Karpas-422 (cell line): ENCODE results near the gene SSBP2. TPM values are rescaled to one million over a fixed set of nuclear protein-coding genes. Genes with fewer than 3 reads are reported as not detected.

Source experiments
- DNase-seq: peaks from one replicate; pipeline ENCODE4 v3.0.0-alpha.2; 2015
- H2AFZ ChIP-seq: fragments of 200-600 bp; sonication (generic); 2 replicates; pipeline ENCODE4 v1.6.1; 2014; ENCODE audit warnings: antibody characterized with exemption, low read length, mixed read lengths
- H3K27ac ChIP-seq: fragments of 200-600 bp; sonication (generic); 2 replicates; pipeline ENCODE4 v1.5.1; 2014; ENCODE audit warnings: mild to moderate bottlenecking, low read length, moderate library complexity
- H3K27me3 ChIP-seq: fragments of 200-600 bp; sonication (generic); 2 replicates; pipeline ENCODE4 v1.6.1; 2014; ENCODE audit warnings: low read length, mixed read lengths
- H3K36me3 ChIP-seq: fragments of 200-600 bp; sonication (generic); 2 replicates; pipeline ENCODE4 v1.6.1; 2014; ENCODE audit warnings: low read length, mixed read lengths; ENCODE audit not compliant: insufficient read depth
- H3K4me1 ChIP-seq: fragments of 200-600 bp; sonication (generic); 2 replicates; pipeline ENCODE4 v1.6.1; 2014; ENCODE audit warnings: mild to moderate bottlenecking, low read length, mixed read lengths
- H3K4me2 ChIP-seq: fragments of 200-600 bp; sonication (generic); 2 replicates; pipeline ENCODE4 v1.6.1; 2014; ENCODE audit warnings: low read length, low read depth, mild to moderate bottlenecking; ENCODE audit not compliant: poor library complexity, severe bottlenecking
- H3K4me3 ChIP-seq: fragments of 200-600 bp; sonication (generic); 2 replicates; pipeline ENCODE4 v1.5.1; 2014; ENCODE audit warnings: mild to moderate bottlenecking, antibody characterized with exemption, low read length, mixed read lengths
- H3K79me2 ChIP-seq: fragments of 200-600 bp; sonication (generic); 2 replicates; pipeline ENCODE4 v1.6.1; 2014; ENCODE audit warnings: mild to moderate bottlenecking, low read length, mixed read lengths
- H3K9ac ChIP-seq: fragments of 200-600 bp; sonication (generic); 2 replicates; pipeline ENCODE4 v1.6.0; 2014; ENCODE audit warnings: low read length
- H3K9me2 ChIP-seq: fragments of 200-600 bp; sonication (generic), shearing (Covaris generic); replicated peaks from 2 replicates; pipeline ENCODE4 v1.6.0; 2014; ENCODE audit warnings: mild to moderate bottlenecking, low read length, moderate library complexity; ENCODE audit not compliant: insufficient read depth
- H3K9me3 ChIP-seq: fragments of 300-700, 200-600 bp; sonication (generic); 2 replicates; pipeline ENCODE4 v1.6.1; 2014; ENCODE audit warnings: low read length, mixed read lengths
- H4K20me1 ChIP-seq: fragments of 200-600 bp; sonication (generic); 2 replicates; pipeline ENCODE4 v1.6.1; 2014; ENCODE audit warnings: mild to moderate bottlenecking, antibody characterized with exemption, low read length, low read depth; ENCODE audit not compliant: insufficient read depth
- total RNA-seq: library from RNA; depleted of rRNA; stranded (reverse); fragments of >200 nt; shearing (Covaris generic); gene quantifications from 2 replicates; pipeline ENCODE4 v1.2.3, GENCODE V29; 2014; ENCODE audit warnings: low replicate concordance; rRNA removed

Gene SSBP2
- 74.2 and 148 TPM in 2 replicates for total RNA-seq

DNA sequence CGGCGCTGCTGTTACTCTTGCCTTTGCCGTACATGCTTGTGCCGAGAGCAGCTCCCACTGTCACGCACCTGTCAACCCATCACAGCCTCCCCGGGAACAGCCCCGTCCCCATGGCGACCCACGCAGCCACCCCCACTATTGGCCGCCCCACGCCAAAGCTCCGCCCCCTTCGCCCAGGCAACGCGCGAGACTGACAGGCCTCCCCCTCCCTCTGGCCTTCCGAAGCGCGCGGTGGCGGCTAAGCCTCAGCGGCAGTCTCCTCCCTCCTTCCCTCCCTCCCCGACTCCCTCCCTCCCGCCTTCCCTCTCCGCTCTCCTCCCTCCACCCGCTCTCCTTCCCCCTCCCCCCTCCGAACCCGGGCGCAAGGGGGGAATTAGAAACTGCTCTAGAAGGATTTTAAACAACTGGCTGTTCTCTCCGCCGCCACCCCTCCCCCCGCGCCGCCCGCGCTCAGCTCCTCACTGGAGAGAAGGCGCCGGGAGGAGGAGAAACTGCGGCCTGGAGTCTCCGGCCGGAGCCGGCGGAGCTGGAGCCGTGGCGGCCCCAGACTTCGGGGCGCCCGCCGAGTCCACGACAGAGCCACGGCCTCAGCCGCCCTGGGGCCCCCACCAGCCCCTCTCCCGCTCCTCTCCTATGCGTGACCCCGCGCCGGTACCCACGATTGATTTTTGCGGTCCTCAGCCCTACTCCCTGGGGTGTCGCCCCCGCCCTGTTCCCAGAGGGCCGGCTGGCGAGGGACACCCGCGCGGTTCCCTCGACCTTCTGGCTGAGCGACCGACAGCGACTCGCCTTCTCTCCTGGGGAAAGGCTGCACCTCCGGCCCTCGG is at the start of gene SSBP2:
SSBP2 (minus strand) TSS at position 89 of the 827 bp plus-strand sequence; CDS start at position 34, 55 bp downstream.
- no peaks in the 10 kb centered on the region for H3K36me3 ChIP-seq
- H3K9ac ChIP-seq, result peak within 1 kb of the TSS; percentile 86
- H3K9me3 ChIP-seq, result no peaks in the 10 kb centered on the region
- peaks cover 37% of the 10 kb centered on the region for H3K79me2 ChIP-seq
- H3K9me2 ChIP-seq, result no peaks in the 10 kb centered on the region
- H3K4me3 ChIP-seq, result peak within 1 kb of the TSS; percentile 84
- H4K20me1 ChIP-seq, result peaks cover 7% of the 10 kb centered on the region; the same call in 1 of the 2 replicates
- H3K27ac ChIP-seq, result peak within 1 kb of the TSS; percentile 98
- peak within 1 kb of the TSS; percentile 92 for H3K4me2 ChIP-seq
- DNase-seq, result peak; percentile 99
- H2AFZ ChIP-seq, result peak within 1 kb of the TSS; percentile 80
- peaks cover 41% of the 10 kb centered on the region for H3K4me1 ChIP-seq
- H3K27me3 ChIP-seq, result peaks cover 6% of the 10 kb centered on the region; the same call in 1 of the 2 replicates

DNA sequence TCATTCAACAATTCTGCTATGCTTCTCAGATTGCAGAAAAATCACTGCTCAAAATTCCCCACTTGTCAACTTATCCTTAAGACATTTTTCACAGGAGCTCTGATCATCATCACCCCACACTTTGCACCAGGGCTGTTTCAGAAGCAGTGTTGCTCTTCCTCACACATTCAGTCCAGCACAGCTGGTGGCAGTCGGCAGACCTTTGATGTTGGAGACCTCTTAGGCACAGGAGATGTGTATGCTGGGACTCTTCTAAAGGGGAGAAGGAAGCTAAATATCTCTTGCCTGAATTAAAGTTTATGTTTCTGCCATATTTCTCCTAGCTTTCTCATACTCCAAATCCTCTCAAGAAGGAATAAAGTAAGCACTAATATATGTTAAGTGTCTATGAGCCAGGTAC is 44.8 kb upstream of the SSBP2 start:
- H3K79me2 ChIP-seq, result no peaks in the 10 kb centered on the region
- no peaks in the 10 kb centered on the region for H4K20me1 ChIP-seq
- DNase-seq, result no peak

DNA sequence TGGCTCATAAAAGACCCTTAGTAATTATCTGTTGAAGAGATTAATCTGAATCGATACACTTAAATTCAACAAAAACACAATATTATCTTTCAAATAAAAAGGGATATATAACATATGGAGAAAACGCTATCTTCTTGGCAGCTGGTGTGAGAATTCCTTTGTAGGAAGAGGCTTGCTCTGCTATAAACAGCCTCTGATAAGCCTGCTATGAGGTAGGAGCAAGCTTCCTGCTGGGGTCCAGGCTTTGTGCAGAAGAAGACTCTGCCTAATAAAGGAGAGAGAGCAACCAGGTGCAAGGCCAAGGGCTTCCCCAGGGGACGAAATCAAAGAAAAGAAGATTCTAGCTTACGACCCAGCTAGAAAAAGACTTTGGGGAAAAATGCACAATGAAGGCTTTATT is 43.3 kb upstream of the SSBP2 start:
- Histone ChIP-seq H3K79me2 (no peaks in the 10 kb centered on the region), H3K9ac (no peak overlapping the region), H3K4me1 (peaks cover 7% of the 10 kb centered on the region), H2AFZ (no peak overlapping the region), H3K4me3 (no peak overlapping the region), H3K27me3 (no peaks in the 10 kb centered on the region), H4K20me1 (no peaks in the 10 kb centered on the region), H3K9me2 (no peaks in the 10 kb centered on the region), H3K4me2 (no peak overlapping the region), H3K9me3 (no peaks in the 10 kb centered on the region), H3K27ac (no peak overlapping the region), H3K36me3 (no peaks in the 10 kb centered on the region)
- no peak for DNase-seq

More for the DNA sequence above, 44.8 kb upstream of the SSBP2 start:
- Histone ChIP-seq H3K4me3 (no peak overlapping the region), H3K9ac (no peak overlapping the region), H3K27ac (no peak overlapping the region), H2AFZ (no peak overlapping the region), H3K36me3 (no peaks in the 10 kb centered on the region), H3K4me1 (peaks cover 7% of the 10 kb centered on the region), H3K4me2 (no peak overlapping the region), H3K9me3 (no peaks in the 10 kb centered on the region), H3K27me3 (no peaks in the 10 kb centered on the region), H3K9me2 (no peaks in the 10 kb centered on the region)

DNA sequence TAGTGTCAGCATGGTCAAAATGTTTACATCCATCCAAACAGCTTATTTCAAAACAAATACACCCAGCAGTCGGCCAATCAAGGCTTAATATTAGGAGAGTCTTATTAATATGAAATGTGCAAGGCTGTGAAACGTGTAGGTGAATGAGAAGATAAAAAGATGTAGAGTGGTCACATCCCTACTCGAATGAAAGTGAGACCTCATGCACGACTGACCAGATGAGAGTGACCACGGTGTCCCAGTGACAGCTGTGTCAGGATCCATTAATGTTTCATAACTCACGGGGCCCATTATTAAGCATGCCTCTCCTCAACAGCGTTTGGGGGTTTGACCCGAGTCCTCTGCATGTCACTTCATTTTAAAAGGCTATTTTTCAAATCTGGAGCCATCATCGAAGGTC is 39.4 kb upstream of the SSBP2 start:
- Histone ChIP-seq H3K9ac (no peak overlapping the region), H3K9me2 (no peaks in the 10 kb centered on the region), H3K79me2 (no peaks in the 10 kb centered on the region), H3K27me3 (no peaks in the 10 kb centered on the region), H2AFZ (no peak overlapping the region), H3K9me3 (no peaks in the 10 kb centered on the region), H4K20me1 (no peaks in the 10 kb centered on the region), H3K36me3 (no peaks in the 10 kb centered on the region), H3K4me1 (peaks cover 17% of the 10 kb centered on the region), H3K4me3 (no peak overlapping the region), H3K27ac (no peak overlapping the region), H3K4me2 (no peak overlapping the region)
- no peak for DNase-seq

DNA sequence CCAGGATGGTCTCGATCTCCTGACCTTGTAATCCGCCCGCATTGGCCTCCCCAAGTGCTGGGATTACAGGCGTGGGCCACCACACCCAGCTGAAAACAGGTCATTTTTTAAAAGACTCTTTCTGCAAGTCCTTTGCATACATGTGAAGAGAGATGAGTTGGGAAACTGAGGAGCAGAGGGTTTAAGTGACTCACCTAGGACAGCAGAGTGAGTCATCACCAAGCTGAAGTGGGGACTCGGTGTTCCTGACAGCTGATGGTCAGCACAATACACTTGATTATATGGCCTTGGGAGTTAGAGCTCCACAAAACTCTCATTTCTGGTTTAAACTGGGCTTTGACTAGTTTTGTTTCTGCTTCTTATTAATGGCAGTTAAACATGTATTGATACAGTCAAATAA is 38.1 kb upstream of the SSBP2 start:
- Histone ChIP-seq H3K4me2 (no peak overlapping the region), H2AFZ (no peak overlapping the region), H3K4me3 (no peak overlapping the region), H3K27me3 (no peaks in the 10 kb centered on the region), H3K9ac (no peak overlapping the region), H3K9me2 (no peaks in the 10 kb centered on the region), H3K79me2 (no peaks in the 10 kb centered on the region), H3K4me1 (peaks cover 13% of the 10 kb centered on the region), H3K36me3 (no peaks in the 10 kb centered on the region), H4K20me1 (no peaks in the 10 kb centered on the region), H3K27ac (no peak overlapping the region), H3K9me3 (no peaks in the 10 kb centered on the region)
- no peak for DNase-seq

DNA sequence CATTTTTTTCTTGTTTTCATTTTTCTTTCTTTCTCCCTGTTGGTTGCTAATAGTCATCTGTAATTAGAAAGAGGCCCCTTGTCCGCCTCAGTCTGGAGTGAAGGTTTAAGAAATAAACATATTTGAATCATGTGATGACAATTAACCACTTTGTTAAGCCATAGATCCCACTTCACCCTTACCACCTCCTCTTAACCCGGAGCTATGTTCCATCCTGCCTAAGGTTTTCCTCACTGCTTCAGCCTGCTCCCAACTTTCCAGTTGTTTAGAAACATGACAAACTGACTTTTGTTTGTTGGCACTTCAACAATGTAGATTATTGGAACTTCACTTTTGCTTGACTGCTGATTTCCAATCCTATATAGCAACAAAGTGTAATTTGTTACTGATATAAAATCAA is 37.4 kb upstream of the SSBP2 start:
- H3K9me3 ChIP-seq, result no peaks in the 10 kb centered on the region
- no peak overlapping the region for H3K27ac ChIP-seq
- no peak overlapping the region for H3K4me3 ChIP-seq
- no peaks in the 10 kb centered on the region for H3K36me3 ChIP-seq
- no peak for DNase-seq
- no peaks in the 10 kb centered on the region for H4K20me1 ChIP-seq
- H3K9ac ChIP-seq, result no peak overlapping the region
- H2AFZ ChIP-seq, result no peak overlapping the region
- H3K4me1 ChIP-seq, result peaks cover 13% of the 10 kb centered on the region
- H3K9me2 ChIP-seq, result no peaks in the 10 kb centered on the region
- no peak overlapping the region for H3K4me2 ChIP-seq
- no peaks in the 10 kb centered on the region for H3K27me3 ChIP-seq
- no peaks in the 10 kb centered on the region for H3K79me2 ChIP-seq

DNA sequence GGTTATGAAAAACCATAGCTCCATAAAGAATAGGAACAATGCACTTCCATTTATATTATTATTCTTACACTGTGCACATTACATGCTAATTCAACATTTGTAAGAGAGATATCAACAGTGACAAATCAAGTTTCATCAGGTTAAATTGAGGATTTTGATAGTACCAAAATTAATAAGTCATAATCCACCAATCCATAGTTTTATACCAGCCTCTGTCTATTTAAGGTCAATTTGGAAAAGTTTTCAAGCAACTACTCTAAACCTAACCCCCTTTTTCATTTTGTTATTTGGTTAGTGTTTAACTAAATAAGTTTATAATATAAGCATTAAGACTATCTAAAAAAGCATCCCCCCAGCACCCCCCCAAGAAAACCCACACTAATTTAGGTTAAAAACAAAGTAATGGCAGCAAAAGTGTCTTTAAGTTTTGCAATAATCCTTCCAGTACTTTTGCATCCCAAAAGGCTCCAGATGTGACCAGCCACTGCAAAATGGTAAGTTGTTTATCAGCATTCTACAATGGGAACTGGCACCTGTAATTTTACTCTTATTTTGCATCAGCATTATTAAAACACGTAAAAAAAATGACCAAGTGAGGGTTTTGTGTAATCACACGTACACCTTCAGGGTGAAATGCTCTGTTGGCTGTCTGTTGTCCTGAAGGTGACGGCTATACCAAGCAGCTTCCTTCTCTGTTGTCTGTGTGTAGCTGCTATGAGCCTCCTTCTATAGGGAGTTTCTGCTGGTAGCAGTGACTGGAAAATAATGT is 36.8 kb upstream of the SSBP2 start:
- Histone ChIP-seq H3K4me1 (peaks cover 12% of the 10 kb centered on the region), H3K9me3 (no peaks in the 10 kb centered on the region), H3K27ac (no peak overlapping the region), H3K79me2 (no peaks in the 10 kb centered on the region), H4K20me1 (no peaks in the 10 kb centered on the region), H3K4me3 (no peak overlapping the region), H3K4me2 (peak overlapping the region; percentile 18), H2AFZ (no peak overlapping the region), H3K36me3 (no peaks in the 10 kb centered on the region), H3K27me3 (no peaks in the 10 kb centered on the region), H3K9ac (no peak overlapping the region), H3K9me2 (no peaks in the 10 kb centered on the region)
- no peak for DNase-seq

DNA sequence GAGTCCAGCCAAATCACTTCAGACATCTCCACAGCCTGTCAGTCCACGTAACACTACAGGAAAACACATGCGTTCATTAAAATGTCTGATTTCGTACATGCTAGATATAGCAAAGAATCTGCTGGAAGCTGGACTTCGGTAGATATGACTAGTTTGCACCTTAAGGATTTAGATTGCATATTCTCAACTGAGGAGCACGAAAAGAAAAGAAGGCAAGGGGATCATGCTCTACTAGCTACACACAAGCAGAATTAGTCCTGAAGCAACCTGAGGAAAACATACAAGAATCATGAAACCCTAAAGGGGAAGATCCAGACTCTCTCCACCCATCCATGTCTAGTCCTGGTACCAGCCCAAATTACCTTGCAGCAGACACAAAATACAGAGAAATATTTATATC is 36.1 kb upstream of the SSBP2 start:
- no peak overlapping the region for H3K27ac ChIP-seq
- H3K4me1 ChIP-seq, result peaks cover 10% of the 10 kb centered on the region
- no peak for DNase-seq
- H3K36me3 ChIP-seq, result no peaks in the 10 kb centered on the region
- no peaks in the 10 kb centered on the region for H3K27me3 ChIP-seq
- no peaks in the 10 kb centered on the region for H3K9me2 ChIP-seq
- H2AFZ ChIP-seq, result no peak overlapping the region
- H4K20me1 ChIP-seq, result no peaks in the 10 kb centered on the region
- no peaks in the 10 kb centered on the region for H3K79me2 ChIP-seq
- no peak overlapping the region for H3K4me3 ChIP-seq
- no peaks in the 10 kb centered on the region for H3K9me3 ChIP-seq
- H3K4me2 ChIP-seq, result no peak overlapping the region
- H3K9ac ChIP-seq, result no peak overlapping the region
